HG02759 (cell line): ENCODE data around the gene CCRL2.

Experiments
- ATAC-seq: cut with Tn5 transposase; IDR thresholded peaks from one replicate; pipeline ENCODE4 v1.9.1; 2021; ENCODE audit warnings: mild to moderate bottlenecking, moderate library complexity; ENCODE audit not compliant: unreplicated experiment

CCRL2 gene

DNA sequence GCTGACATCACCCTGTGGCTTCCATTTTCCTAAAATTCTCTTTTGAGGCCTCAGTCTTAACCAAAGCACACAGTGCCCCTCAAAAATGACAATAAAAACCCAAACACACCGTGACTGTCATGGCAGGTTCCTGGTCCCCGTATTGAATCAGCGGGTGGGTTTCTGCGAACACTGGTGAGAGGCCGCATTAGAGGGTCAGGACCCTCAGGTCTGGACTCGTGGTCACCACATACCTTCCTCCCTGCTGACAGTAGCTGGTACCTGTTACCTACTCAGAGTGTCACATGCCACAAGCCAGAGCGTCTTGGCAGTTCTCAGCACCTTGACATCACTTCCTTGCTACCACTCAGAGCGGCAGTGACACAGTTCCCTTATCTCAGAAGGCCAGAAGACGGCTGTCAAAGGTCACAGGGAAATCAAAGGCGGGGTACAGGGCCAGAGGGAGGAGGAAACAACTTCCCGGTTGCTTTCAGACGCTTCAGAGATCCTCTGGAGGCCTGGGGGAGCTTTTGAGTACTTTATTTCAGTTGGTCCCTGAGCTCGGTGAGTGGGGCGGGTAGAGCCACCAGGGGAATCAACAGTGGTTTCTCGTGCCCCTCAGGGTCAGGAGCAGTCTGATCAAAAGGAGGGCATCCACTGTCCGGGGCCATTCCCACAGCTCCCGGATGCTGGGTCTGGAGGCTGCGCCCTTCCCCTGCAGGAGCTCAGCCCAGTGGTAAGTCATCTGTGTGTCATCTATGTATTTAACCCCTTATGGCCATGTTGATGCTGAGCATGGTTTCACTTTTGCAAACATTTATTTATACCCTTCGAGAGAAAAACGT lies at the start of gene CCRL2, which contains the start of gene CCR5AS:
Gene CCRL2 (plus strand): TSS at position 472 of the 824 bp plus-strand sequence. CDS start 821 bp downstream, outside the sequence.
Gene CCR5AS (minus strand): TSS at position 279 of the 824 bp plus-strand sequence.
- ATAC-seq = no peak

DNA sequence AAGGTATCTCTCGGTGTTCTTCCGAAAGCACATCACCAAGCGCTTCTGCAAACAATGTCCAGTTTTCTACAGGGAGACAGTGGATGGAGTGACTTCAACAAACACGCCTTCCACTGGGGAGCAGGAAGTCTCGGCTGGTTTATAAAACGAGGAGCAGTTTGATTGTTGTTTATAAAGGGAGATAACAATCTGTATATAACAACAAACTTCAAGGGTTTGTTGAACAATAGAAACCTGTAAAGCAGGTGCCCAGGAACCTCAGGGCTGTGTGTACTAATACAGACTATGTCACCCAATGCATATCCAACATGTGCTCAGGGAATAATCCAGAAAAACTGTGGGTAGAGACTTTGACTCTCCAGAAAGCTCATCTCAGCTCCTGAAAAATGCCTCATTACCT lies 48.6 kb upstream of the CCRL2 start:
- ATAC-seq = no peak

DNA sequence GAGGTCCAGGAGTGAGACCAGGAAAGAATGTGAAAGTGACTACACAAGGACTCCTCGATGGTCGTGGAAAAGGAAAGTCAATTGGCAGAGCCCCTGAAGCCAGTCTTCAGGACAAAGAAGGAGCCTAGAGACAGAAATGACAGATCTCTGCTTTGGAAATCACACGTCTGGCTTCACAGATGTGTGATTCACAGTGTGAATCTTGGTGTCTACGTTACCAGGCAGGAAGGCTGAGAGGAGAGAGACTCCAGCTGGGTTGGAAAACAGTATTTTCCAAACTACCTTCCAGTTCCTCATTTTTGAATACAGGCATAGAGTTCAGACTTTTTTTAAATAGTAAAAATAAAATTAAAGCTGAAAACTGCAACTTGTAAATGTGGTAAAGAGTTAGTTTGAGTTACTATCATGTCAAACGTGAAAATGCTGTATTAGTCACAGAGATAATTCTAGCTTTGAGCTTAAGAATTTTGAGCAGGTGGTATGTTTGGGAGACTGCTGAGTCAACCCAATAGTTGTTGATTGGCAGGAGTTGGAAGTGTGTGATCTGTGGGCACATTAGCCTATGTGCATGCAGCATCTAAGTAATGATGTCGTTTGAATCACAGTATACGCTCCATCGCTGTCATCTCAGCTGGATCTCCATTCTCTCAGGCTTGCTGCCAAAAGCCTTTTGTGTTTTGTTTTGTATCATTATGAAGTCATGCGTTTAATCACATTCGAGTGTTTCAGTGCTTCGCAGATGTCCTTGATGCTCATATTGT lies 47.1 kb upstream of the CCRL2 start:
- no peak for ATAC-seq

- ATAC-seq = no peak
These were observed 46.2 kb upstream of the CCRL2 start for GRCh38 chr3:46360907-46361306.

GRCh38 chr3:46361408-46362283 lies 45.4 kb upstream of the CCRL2 start:
- no peak for ATAC-seq

- no peak for ATAC-seq
These were observed 42.0 kb upstream of the CCRL2 start for GRCh38 chr3:46365041-46365440.

DNA sequence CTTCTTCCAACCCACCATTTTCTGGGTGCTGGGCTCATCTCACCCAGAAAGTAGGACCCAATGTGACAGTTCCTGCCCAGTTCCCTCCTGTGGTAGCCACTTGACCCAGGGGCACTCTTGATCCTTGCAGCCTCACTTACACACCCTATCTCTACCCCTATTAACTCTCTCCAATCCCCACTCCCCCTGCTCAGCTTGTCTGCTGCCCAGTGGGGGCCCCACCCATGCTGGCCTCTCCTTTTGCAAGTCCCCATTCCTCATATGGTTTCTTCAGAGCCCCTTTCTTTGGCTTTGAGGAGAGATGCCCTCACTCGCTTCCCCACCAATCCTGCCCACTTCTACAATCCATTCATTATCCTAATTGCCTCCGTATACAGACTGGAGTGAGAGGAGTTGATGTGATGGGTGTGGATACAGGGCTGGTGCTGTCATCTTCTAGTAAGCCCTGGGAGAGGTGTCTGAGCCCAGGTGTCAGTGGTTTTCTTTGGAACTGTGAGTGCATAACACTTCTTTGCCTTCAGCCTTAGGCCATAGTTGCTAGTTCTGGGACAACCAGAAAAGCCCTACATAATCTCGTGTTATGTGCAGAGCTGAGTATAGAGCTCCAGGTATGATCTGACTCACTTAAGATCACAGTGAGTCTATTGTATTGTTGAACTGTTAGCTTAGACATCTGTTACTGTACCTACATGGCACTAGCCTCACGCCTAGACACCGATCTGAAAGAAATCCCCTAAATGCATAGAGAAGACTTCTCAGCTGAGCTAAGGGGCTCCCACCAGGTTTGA lies 41.1 kb upstream of the CCRL2 start:
- ATAC-seq = no peak

GRCh38 chr3:46367811-46368210 lies 39.2 kb upstream of the CCRL2 start:
- ATAC-seq = no peak

- peak; percentile 59 for ATAC-seq
These were observed 38.5 kb upstream of the CCRL2 start for GRCh38 chr3:46368569-46368968.

- no peak for ATAC-seq
These were observed 37.9 kb upstream of the CCRL2 start for GRCh38 chr3:46369151-46369550.

DNA sequence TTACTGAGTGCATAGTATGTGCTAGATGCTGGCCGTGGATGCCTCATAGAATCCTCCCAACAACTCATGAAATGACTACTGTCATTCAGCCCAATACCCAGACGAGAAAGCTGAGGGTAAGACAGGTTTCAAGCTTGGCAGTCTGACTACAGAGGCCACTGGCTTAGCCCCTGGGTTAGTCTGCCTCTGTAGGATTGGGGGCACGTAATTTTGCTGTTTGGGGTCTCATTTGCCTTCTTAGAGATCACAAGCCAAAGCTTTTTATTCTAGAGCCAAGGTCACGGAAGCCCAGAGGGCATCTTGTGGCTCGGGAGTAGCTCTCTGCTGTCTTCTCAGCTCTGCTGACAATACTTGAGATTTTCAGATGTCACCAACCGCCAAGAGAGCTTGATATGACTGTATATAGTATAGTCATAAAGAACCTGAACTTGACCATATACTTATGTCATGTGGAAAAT lies 37.4 kb upstream of the CCRL2 start:
- ATAC-seq = no peak

GRCh38 chr3:46370839-46371518 lies 36.1 kb upstream of the CCRL2 start, which contains the start of gene CCR5:
Gene CCR5, plus strand, starts transcription at chr3:46370946. Its CDS starts 1,957 bp downstream, at chr3:46372903.
- no peak for ATAC-seq

GRCh38 chr3:46371519-46372340 lies 35.3 kb upstream of the CCRL2 start:
- no peak for ATAC-seq

- ATAC-seq = no peak
These were observed 34.3 kb upstream of the CCRL2 start for GRCh38 chr3:46372492-46373359.

DNA sequence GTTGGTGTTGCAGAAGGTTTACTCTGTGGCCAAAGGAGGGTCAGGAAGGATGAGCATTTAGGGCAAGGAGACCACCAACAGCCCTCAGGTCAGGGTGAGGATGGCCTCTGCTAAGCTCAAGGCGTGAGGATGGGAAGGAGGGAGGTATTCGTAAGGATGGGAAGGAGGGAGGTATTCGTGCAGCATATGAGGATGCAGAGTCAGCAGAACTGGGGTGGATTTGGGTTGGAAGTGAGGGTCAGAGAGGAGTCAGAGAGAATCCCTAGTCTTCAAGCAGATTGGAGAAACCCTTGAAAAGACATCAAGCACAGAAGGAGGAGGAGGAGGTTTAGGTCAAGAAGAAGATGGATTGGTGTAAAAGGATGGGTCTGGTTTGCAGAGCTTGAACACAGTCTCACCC lies 32.3 kb upstream of the CCRL2 start:
- no peak for ATAC-seq

- no peak for ATAC-seq
These were observed 31.8 kb upstream of the CCRL2 start for GRCh38 chr3:46375218-46375617.

- no peak for ATAC-seq
These were observed 31.2 kb upstream of the CCRL2 start for GRCh38 chr3:46375814-46376213.
